ENCODE results near the gene BTG4. TPM values are rescaled to one million over a fixed set of nuclear protein-coding genes. Genes with fewer than 3 reads are reported as not detected.

The BTG4 gene
- polyA plus RNA-seq, 3 donors = not detected

DNA sequence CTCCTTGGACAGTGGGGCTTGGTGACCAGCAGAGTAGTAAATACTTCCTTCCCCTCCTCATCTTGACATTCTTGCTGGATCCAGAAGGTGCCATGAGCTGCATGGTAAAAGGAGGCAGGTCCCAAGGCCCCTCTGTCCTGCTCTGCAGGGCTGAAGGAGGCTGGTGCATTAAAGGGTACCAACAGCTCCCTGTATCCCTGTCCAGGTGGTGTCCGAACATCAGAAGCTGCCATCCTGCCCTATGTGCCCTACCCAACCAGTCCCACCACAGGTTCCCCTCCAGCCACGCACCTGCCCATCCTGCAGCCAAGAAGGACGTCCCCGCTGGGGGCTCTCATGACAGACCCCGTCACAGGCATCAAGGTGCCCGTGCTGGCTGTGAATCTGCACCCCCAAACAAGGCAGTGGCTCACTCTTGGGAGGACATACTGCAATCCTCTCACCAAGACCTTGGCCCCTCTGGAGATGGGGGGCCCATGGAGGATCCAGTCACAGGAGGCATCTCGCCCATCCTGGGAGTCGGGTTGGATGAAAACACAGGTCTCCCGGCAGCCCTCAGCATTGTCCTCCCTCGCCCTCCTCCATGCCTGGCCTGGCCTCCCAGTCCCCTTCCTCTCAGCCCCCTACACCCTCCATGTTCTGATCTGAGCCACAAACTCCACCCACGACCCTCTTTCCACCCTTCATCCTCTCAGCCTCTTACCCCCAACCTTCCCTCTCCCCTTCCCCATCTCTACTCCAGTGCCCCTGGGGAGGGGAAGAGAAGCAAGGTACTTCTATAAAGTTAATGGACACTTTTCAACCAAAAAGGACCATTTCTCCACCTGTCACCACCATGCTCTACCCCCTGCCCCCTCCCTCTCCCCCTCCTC is 55.1 kb downstream of the BTG4 start:
- no peak for DNase-seq (ENCODE audit: low read depth in 3 of 3, low spot score in 2 of 3)

DNA sequence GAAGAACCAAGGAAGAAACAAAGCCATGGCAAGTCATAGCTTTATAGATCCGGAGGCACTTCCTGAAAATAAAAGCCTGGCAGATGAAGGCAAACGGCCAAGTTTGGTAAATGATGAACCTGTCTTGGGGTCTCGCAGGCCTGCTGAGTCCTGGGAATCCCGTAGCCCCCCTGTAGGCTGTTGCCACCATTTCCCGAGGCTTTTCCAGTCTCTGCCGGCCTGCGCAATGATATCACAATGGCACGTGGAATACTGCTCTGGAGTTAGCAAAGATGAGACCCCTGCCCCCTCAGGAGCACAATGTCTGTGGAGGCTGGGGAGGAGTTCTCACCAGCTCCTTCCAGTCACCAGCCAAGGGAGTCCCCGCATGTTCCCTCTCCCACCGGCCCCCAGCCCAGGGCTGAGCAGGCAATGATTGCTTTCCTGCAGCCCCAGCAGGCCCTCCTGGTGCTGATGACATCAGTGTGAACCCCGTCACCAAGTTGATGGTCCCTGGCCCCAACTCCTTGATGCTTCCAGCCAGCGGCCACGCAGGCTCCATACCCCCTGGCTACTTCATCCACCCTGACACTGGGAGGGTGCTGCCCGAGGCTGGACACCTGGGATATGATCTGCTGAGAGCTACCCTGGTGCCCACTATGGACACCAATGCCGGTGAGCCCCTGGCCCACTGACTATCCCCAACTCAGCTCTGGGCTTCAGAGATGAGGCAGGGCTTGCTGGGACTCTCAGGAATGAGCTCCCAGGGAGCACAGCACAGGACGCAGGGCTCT is 55.9 kb downstream of the BTG4 start:
- DNase-seq (ENCODE audit: low read depth in 3 of 3, low spot score in 2 of 3) = no peak

DNA sequence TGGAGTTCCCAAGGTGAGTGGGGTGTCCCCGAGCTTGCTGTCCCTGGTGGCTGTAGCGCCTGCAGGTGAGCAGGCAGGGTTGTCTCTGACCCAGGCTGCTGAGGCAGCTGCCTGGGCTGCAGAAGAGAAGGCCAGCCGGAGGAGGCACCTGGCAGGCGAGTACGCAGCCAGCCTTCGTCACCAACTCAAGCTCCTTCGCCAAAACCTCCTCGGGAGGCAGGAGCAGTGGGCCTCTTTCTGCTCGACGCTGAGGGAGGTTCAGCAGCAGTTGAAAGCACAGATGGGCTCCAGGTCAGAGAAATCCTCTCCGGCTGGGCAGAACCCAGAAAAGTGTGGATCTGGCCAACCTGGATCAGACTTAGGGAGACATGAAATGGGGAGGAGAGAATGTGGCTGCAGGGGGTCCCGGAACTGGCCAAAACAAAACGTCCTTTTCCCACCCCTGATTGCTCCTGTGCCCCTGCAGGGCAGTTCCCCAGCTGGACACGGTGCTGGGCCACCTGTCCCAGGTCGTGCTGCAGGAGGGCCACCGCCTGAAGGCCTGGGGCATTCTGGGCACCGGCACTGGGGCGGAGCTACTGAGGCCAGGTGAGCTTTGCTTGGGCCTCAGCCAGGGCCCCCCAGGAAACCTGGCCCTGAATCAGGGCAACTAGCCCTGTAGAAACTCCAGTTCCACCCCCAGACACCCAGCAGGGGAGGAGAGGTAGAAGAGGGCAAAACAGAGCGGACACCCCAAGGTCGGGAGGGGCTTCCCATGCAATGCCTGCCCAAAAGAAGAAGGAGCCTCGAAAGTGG is 56.7 kb downstream of the BTG4 start:
- no peak for DNase-seq (ENCODE audit: low read depth in 3 of 3, low spot score in 2 of 3)

DNA sequence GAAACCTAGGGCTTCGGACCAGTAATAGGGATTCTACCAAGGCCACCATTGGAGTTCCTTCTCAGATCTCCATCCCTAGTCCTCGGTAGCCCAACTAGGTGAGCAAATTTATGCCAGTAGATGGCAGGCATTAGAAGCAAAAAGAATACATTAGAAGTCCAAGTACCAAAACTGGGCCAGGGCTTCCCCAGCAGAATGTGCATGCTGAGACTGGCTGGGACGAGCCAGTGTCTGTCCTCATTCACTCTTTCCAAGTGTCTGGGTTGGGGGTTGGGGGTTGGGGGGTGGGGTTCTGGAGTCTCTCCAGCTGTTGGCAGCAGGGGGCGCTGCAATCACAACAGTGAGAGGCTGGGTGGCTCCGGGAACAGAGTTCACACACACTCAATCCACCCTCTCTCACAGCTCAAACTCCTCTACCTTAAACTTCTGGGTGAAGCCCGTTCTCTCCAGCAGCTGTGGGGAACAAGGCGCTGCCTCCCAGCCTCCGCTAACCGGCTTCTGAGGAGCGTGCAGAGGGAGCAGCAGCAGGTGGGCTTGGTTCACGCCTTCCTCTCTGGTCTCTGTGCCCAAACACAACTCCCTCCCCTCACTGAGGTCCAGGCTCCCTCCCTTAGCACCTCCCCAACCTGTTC is 57.5 kb downstream of the BTG4 start:
- no peak for DNase-seq (ENCODE audit: low read depth in 3 of 3, low spot score in 2 of 3)

DNA sequence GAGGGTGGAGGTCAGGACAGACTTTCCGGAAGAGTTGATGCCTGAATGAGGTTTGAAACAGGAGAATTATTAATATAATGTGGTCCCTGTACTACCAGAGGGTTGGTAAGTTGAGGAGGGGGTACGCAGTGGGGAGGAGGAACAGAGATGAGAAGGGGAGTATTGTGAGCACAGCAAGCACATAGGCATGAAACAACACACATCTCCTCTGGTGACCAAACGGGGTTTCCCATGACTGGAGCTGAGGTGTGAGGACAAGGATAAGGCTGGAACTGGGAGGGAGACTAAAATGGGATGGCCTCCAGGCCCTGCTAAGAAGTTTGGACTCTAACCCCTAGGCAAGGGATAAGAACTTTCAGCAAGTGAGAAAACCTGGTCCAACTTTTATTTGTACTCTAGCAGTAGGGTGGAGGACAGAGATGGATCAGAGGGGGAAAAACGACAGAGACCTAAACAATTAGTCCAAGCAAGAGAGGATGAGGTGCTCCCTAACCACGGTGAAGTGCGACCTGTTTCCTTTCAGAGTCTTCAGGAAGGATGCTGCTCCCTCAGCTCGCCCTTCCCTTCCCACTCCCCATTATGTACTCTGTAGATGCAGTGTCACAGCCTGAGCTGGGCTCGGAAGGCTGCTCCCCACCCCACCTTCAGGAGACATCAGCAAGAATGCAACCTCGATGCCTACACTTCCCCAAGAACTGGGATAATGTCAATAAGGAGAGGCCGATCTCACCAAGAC is 59.2 kb downstream of the BTG4 start:
- no peak for DNase-seq (ENCODE audit: low read depth in 3 of 3, low spot score in 2 of 3)

DNA sequence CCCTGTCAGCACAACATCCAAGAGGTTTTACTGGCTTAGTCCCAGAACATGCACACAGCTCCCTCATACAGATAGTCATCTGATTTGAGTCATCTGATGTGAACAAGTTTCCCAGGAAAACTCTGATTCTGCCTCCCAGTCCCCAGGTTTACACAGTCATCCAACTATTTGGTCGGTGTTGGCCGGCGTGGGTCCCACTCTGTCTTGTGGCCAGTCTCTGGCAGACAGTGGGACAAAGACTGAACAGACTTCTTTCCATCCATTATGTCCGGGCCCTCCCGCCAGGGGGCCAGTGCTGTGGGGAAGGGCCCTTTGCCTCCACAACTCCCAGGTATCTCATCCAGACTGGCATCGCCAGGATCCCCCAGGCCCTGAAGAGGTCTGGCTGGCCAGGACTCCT is 60.0 kb downstream of the BTG4 start:
- DNase-seq (ENCODE audit: low read depth in 3 of 3, low spot score in 2 of 3) = no peak

DNA sequence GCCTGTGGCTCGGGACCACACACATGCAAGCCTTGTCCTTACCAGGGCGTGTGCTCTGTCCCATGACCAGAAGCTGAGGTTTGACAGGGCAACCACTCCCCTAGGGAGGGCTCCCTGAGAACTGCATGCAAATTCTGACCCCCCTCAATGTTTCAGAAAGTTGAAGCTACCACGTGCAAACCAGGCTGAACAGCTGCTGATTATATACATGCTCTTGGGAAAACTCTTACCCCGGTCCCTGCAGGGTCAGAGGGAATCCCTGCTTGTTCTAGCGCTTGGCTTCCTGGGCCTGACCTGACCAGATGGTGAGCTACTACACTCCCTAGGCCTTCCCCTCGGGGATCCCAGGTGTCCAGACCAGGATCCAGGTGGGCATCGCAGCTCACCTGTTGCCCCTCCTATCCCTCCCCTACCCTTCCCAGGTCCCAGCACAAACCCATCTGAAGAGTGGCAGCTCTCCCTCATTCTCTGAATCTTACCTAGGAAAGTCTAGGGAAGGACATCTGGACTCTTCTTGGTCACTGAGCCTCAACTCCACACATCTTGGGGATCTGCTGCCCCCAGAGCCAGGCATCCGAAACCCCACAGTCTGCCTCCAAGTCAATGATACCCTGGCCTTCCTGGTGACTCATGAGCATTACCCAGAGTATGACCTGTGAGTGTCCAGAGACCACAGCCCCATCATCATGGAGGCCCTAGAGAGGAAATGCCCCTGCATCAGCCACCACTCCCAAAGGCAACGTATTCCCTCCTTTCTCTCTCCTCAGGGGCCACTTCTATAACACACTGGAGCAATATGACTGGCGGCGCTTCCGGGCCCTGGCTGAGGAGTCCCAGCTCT is 61.5 kb downstream of the BTG4 start:
- no peak for DNase-seq (ENCODE audit: low read depth in 3 of 3, low spot score in 2 of 3)

DNA sequence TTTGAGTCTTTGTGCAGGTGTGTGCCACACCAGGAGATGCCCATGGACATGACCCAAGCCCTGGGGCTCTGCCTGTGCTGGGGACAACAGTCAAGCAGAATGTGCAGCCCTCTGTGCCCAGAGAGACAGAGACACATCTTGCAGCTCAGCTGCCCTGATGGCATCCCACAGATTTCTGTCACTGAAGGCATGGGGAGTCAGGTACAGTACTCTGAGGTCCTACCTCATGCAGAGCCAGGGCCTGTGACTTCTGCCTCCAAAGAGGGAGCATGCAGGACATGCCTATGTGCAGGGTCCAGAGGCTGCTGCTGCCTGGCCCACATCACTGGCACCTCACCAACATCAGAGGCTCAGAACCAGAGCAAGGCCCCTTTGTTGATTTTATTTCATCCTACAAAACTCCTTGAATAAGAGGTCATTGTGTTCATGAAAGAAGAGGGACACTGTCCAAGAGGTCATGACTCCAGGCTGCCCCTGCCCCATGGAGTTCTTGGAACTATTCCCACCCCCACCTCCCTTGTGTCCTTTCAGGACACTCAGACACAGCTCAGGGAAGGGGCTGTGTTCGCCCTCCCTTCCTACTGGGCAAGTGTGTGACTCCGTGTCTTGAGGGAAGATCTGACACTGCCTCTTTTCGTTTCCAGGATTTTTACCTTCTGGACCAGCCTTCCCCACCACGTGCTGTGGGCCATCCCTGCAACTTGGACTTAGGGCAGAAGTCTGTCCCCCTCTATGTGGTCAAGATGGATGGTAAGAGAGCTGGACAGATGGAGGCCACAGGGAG is 62.3 kb downstream of the BTG4 start:
- DNase-seq (ENCODE audit: low read depth in 3 of 3, low spot score in 2 of 3) = no peak

DNA sequence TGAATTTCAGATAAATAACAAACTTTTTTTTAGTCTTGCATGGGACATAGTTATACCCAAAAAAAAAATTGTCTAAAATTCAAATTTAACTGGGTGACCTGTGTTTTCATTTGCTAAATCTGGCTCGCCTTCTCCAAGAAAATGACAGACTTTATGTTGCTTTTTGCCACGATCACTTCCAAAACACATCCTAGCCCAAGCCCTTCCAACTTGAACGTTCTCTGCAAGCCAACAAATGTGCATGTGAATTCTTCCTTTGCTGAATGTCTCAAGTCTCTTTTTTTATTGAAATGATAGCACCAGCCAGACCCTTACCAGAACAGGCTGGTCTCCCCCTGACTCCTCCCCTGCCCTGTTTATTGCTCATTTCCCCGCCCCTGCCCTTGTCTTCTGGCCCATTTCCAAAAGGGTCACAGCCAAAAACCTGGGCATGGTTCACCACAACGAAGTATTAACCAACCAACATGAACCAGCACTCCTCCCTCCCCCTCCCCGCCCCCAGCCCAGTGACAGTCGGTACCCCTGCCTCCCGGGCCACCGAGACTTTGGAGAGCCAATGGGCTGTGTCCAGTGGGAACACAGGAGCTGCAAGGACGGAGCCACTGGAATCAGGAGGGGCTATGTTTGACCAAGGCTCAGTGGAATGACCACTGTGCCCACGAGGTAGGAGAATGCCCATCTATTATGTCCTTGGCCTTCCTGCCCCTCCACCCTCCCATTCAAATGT is 63.2 kb downstream of the BTG4 start:
- DNase-seq (ENCODE audit: low read depth in 3 of 3, low spot score in 2 of 3) = no peak

DNA sequence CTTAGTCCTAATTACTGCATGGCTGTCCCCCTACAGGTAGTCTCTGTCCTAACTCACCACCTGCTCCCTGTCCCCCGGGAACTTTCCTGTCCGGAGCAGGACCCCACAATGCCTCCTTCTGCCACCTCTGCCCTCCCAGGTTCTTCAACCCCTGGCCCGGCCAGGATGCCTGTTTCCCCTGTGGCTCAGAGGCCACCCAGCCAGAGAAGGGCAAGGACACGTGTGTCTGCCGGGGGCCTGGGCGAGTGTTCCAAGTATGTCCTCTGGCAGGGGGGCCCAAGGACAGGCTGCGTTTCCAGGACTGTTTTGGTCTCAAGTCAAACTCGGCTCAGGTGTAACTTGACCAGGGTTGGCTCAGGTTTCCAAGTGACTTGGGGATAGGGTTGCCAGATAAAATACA is 63.8 kb downstream of the BTG4 start:
- DNase-seq (ENCODE audit: low read depth in 3 of 3, low spot score in 2 of 3) = no peak

DNA sequence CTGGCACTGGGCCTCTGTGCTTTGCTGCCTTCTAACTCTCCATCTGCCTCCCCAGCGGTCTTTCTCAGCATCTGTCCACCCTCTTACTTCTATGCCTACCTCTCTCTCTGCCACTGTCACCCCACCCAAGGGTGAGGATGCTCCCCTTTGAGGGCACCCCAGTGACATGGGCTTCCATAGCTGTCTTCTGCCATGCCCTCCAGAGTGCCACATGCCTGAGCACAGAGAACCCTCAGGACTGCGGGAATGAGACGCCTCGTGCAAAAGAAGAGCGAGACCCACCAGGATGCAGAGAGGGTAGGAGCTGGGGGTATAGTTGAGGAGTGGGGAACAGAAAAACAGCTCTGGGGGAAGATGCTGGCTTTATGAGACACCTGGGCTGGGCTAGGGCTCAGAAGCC is 64.3 kb downstream of the BTG4 start:
- DNase-seq (ENCODE audit: low read depth in 3 of 3, low spot score in 2 of 3) = no peak

DNA sequence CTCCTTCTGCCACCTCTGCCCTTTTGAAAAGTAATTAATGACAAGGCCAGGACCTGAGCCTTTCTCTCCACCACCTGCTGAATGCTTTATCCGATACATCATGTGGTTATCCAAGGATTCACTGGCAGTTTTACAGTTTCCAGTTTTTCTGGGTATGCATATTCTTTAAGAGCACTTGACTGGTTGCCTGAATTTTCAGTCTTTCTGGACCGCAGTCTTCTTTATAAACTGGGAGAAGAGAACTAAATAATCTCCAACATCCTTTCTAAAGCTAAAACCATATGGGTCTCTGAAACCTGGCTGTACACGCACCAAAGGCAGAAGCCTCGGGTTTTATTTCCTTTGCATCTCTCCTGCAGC is 65.1 kb downstream of the BTG4 start:
- DNase-seq (ENCODE audit: low read depth in 3 of 3, low spot score in 2 of 3) = no peak

DNA sequence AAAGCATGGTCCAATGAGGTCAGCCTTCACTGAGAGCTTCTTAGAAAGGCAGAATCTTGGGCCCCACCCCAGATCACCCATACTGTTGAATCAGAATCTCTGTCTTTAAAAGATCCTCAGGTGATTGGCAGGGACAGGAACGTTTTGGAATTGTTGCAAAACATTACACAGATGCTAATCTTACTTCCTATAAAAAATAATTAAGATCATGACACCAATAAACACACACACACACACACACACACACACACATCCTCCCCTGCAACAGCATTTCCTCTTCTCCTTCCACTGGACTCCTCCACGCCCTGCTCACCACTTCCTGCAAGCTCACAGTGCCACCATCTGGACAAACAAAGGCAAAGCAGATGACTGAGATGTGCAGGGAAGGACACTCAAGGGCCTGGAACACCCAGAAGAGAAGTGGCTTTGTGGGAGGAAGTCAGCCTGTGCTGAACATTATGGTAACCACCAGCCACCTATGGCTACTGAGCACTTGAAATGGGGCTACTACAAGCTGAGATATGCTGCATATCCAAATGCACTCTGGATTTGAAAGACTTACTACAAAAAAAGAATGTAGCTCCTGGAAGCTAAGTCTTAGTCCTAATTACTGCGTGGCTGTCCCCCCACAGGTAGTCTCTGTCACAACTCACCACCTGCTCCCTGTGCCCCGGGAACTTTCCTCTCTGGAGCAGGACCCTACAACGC is 65.6 kb downstream of the BTG4 start:
- DNase-seq (ENCODE audit: low read depth in 3 of 3, low spot score in 2 of 3) = peak; percentile 74 to 83 (median 77)

DNA sequence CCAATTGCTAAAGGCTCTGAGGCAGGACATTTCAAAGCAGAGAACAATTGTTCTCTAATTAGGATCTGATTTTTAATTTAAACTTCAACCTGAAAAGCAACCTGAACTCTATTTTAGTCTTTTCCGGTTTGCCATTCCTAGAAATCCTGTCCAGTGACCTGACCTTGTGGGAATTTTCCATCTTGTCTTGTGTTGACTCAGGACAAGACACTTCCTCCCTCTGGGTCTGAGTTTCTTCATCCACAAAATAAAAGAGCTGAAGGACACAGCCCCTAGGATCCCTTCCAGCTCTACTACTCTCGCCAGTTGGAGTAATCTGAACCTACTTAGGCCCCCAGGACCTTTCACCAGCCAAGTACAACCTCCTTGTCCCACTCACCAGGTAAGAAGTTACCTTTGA is 66.6 kb downstream of the BTG4 start:
- DNase-seq (ENCODE audit: low read depth in 3 of 3, low spot score in 2 of 3) = no peak
